Neural cell (in vitro differentiated cells): ENCODE results near the gene CDH8. TPM values are rescaled to one million over a fixed set of nuclear protein-coding genes. Genes with fewer than 3 reads are reported as not detected.

Experiments used
- H2AFZ ChIP-seq: fragments of 200-600, 300-800 bp; sonication (generic), shearing (Covaris generic); 2 replicates; pipeline ENCODE4 v1.6.0; 2014; ENCODE audit warnings: low read depth, mild to moderate bottlenecking, antibody characterized with exemption, low read length, moderate library complexity
- H3F3A ChIP-seq: fragments of 200-600 bp; shearing (Covaris generic); 2 replicates; pipeline ENCODE4 v1.6.1; 2016; ENCODE audit warnings: mild to moderate bottlenecking, moderate library complexity, mixed read lengths, antibody characterized with exemption, low read length; ENCODE audit not compliant: insufficient read depth, poor library complexity, severe bottlenecking
- H3K27ac ChIP-seq: fragments of 200-600, 300-800 bp; sonication (generic), shearing (Covaris generic); 2 replicates; pipeline ENCODE4 v1.5.1; 2014; ENCODE audit warnings: mild to moderate bottlenecking, low read length, moderate library complexity
- H3K27me3 ChIP-seq: fragments of 300-800, 200-600 bp; sonication (generic), shearing (Covaris generic); 2 replicates; pipeline ENCODE4 v1.6.0; 2014; ENCODE audit warnings: mild to moderate bottlenecking, low read depth, low read length, moderate library complexity; ENCODE audit not compliant: insufficient read depth
- H3K36me3 ChIP-seq: fragments of 300-800, 200-600 bp; sonication (generic), shearing (Covaris generic); 2 replicates; pipeline ENCODE4 v1.5.1; 2014; ENCODE audit warnings: mild to moderate bottlenecking, antibody characterized with exemption, low read length, moderate library complexity; ENCODE audit not compliant: insufficient read depth
- H3K4me2 ChIP-seq: fragments of 300-800, 200-600 bp; sonication (generic), shearing (Covaris generic); 2 replicates; pipeline ENCODE4 v1.6.0; 2014; ENCODE audit warnings: mild to moderate bottlenecking, low read length
- H3K4me3 ChIP-seq: fragments of 300-800, 200-600 bp; sonication (generic), shearing (Covaris generic); 2 replicates; pipeline ENCODE4 v1.5.1; 2014; ENCODE audit warnings: mild to moderate bottlenecking, low read length, moderate library complexity
- H3K79me2 ChIP-seq: fragments of 200-600 bp; shearing (Covaris generic); replicated peaks from 2 replicates; pipeline ENCODE4 v1.6.0; 2014; ENCODE audit warnings: mild to moderate bottlenecking, low read length, moderate library complexity; ENCODE audit not compliant: insufficient read depth
- H3K9ac ChIP-seq: fragments of 300-800, 200-600 bp; sonication (generic), shearing (Covaris generic); 2 replicates; pipeline ENCODE4 v1.6.1; 2016; ENCODE audit warnings: mild to moderate bottlenecking, low read length, mixed read lengths
- H3K9me2 ChIP-seq: fragments of 200-600 bp; shearing (Covaris generic); 2 replicates; pipeline ENCODE4 v1.6.1; 2016; ENCODE audit warnings: mild to moderate bottlenecking, low read length, mixed read lengths; ENCODE audit not compliant: insufficient read depth
- H3K9me3 ChIP-seq: fragments of 200-600, 300-800 bp; sonication (generic), shearing (Covaris generic); 2 replicates; pipeline ENCODE4 v1.6.1; 2016; ENCODE audit warnings: mild to moderate bottlenecking, mixed run types, low read length, moderate library complexity, mixed read lengths
- H4K20me1 ChIP-seq: fragments of 200-600 bp; shearing (Covaris generic); 2 replicates; pipeline ENCODE4 v1.6.1; 2016; ENCODE audit warnings: mild to moderate bottlenecking, mixed run types; ENCODE audit not compliant: insufficient read depth
- CTCF ChIP-seq: fragments of 450-650 bp; IDR thresholded peaks from 2 replicates; pipeline ENCODE4 v1.5.1; 2014; ENCODE audit warnings: antibody characterized with exemption, mild to moderate bottlenecking, moderate library complexity; ENCODE audit not compliant: poor library complexity, severe bottlenecking
- EP300 ChIP-seq: fragments of 450-650 bp; conservative IDR thresholded peaks from 2 replicates; pipeline ENCODE4 v1.6.1; 2014; ENCODE audit warnings: antibody characterized with exemption, mild to moderate bottlenecking, moderate library complexity; ENCODE audit not compliant: poor library complexity, severe bottlenecking
- EZH2 ChIP-seq: fragments of 200-600, 300-800 bp; shearing (Covaris generic), sonication (generic); IDR thresholded peaks from 2 replicates; pipeline ENCODE4 v1.6.1; 2014; ENCODE audit warnings: antibody characterized with exemption, low read length, borderline replicate concordance, mild to moderate bottlenecking; ENCODE audit not compliant: insufficient read depth, poor library complexity, severe bottlenecking
- MXI1 ChIP-seq: fragments of 450-650 bp; conservative IDR thresholded peaks from 2 replicates; pipeline ENCODE4 v1.6.1; 2014; ENCODE audit warnings: antibody characterized with exemption, mild to moderate bottlenecking; ENCODE audit not compliant: poor library complexity, severe bottlenecking
- POLR2AphosphoS5 ChIP-seq: IDR thresholded peaks from 2 replicates; pipeline ENCODE4 v1.6.1; 2012
- RAD21 ChIP-seq: fragments of 450-650 bp; conservative IDR thresholded peaks from 2 replicates; pipeline ENCODE4 v1.6.1; 2014; ENCODE audit warnings: antibody characterized with exemption, mild to moderate bottlenecking, moderate library complexity
- REST ChIP-seq: IDR thresholded peaks from 2 replicates; pipeline ENCODE4 v1.6.1; 2012; ENCODE audit warnings: borderline replicate concordance
- SMC3 ChIP-seq: fragments of 450-650 bp; conservative IDR thresholded peaks from 2 replicates; pipeline ENCODE4 v1.6.1; 2014; ENCODE audit warnings: antibody characterized with exemption, mild to moderate bottlenecking, moderate library complexity; ENCODE audit not compliant: poor library complexity
- TAF1 ChIP-seq: IDR thresholded peaks from 2 replicates; pipeline ENCODE4 v1.6.1; 2012; ENCODE audit warnings: low read depth
- polyA plus RNA-seq: library from polyadenylated mRNA; depleted of rRNA; stranded (reverse); fragments of >200 nt; gene quantifications from 2 replicates; pipeline ENCODE4 v1.2.3, GENCODE V29; 2014

The CDH8 gene
- polyA plus RNA-seq, 1 donor from 2014 or later: 5.0 TPM

- H2AFZ ChIP-seq: no peak overlapping the region
- H3K27me3 ChIP-seq: no peaks in the 10 kb centered on the region
- H3K79me2 ChIP-seq: no peaks in the 10 kb centered on the region
- H3K36me3 ChIP-seq: no peaks in the 10 kb centered on the region
- no peak overlapping the region for H3K4me3 ChIP-seq
- H3K9ac ChIP-seq: no peak overlapping the region
- no peak for TF ChIP-seq SMC3
- TF ChIP-seq RAD21: no peak
- no peak for TF ChIP-seq TAF1
- TF ChIP-seq EP300: no peak
- no peak for TF ChIP-seq EZH2
- no peak for TF ChIP-seq CTCF
- H3K9me3 ChIP-seq: no peaks in the 10 kb centered on the region
- no peaks in the 10 kb centered on the region for H4K20me1 ChIP-seq
- no peak overlapping the region for H3K27ac ChIP-seq
- no peaks in the 10 kb centered on the region for H3F3A ChIP-seq
- no peak overlapping the region for H3K4me2 ChIP-seq
- H3K9me2 ChIP-seq: no peaks in the 10 kb centered on the region
These were observed 305.2 kb downstream of the CDH8 start for GRCh38 chr16:61730997-61731396.

DNA sequence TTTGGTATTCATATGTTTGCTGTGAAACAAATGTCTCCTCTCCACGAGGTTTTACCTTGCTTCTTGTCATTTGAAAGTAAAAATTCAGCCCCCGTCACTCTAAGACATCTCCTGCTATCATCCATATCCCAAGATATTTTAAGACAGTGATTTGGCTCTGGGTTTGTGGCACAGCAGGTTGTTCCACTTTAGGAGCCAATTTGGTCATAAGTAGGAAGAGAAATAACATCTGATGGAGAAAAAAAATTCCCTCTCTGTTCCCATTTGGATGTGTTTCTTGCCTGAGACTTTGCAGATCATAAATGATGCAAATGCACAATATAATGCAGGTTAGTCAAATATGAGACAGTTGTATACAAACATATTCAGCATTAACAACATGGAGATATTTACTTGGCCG, 309.5 kb downstream of the CDH8 start:
- H3K27me3 ChIP-seq: no peaks in the 10 kb centered on the region
- no peaks in the 10 kb centered on the region for H3K9me2 ChIP-seq
- no peaks in the 10 kb centered on the region for H3K79me2 ChIP-seq
- no peaks in the 10 kb centered on the region for H3K9me3 ChIP-seq
- H3K9ac ChIP-seq: no peak overlapping the region
- H3K4me2 ChIP-seq: no peak overlapping the region
- no peaks in the 10 kb centered on the region for H3K36me3 ChIP-seq
- H3K27ac ChIP-seq: no peak overlapping the region
- no peaks in the 10 kb centered on the region for H4K20me1 ChIP-seq
- H2AFZ ChIP-seq: no peak overlapping the region
- H3K4me3 ChIP-seq: no peak overlapping the region
- no peaks in the 10 kb centered on the region for H3F3A ChIP-seq
- no peak for TF ChIP-seq CTCF
- no peak for TF ChIP-seq EZH2
- TF ChIP-seq RAD21: no peak
- no peak for TF ChIP-seq REST
- TF ChIP-seq POLR2AphosphoS5: no peak
- TF ChIP-seq EP300: no peak
- no peak for TF ChIP-seq MXI1
- no peak for TF ChIP-seq SMC3
- TF ChIP-seq TAF1: no peak
